Activated naive CD8-positive, alpha-beta T cell treated with anti-CD3 and anti-CD28 coated beads, Interleukin-2, amount 10 ng/mL, durations not matched to agents 7 days and 5 days (primary cell): ENCODE results near the gene KCNS3. TPM values are rescaled to one million over a fixed set of nuclear protein-coding genes. Genes with fewer than 3 reads are reported as not detected.
A peak's percentile ranks its signal among the peaks of the same experiment; 100 is the strongest.

ENCODE experiments used
- ATAC-seq: fragments of 150-1000 bp; cut with Tn5 transposase; one replicate; pipeline ENCODE4 v1.10.0; 2021; ENCODE audit warnings: low read depth, moderate library complexity
- POLR2A ChIA-PET: fragments of 350-600 bp; sonication (Branson Sonifier 250); formaldehyde crosslinking; loops from one replicate; lab custom pipeline; 2021; ENCODE audit warnings: antibody characterized with exemption; lab: Charles Lee
- DNase-seq: peaks from one replicate; pipeline ENCODE4 v3.0.0; 2021
- H3K27ac Mint-ChIP-seq: one replicate; pipeline ENCODE4 v1.8.0; 2022; ENCODE audit warnings: mild to moderate bottlenecking, mixed read lengths
- H3K27me3 Mint-ChIP-seq: one replicate; pipeline ENCODE4 v1.8.0; 2022; ENCODE audit warnings: mild to moderate bottlenecking, moderate library complexity, mixed read lengths
- H3K36me3 Mint-ChIP-seq: one replicate; pipeline ENCODE4 v1.8.0; 2021; ENCODE audit warnings: mild to moderate bottlenecking, mixed read lengths
- H3K4me1 Mint-ChIP-seq: one replicate; pipeline ENCODE4 v1.8.0; 2021; ENCODE audit warnings: mixed read lengths
- H3K4me3 Mint-ChIP-seq: one replicate; pipeline ENCODE4 v1.8.0; 2022; ENCODE audit warnings: mild to moderate bottlenecking, moderate library complexity, mixed read lengths
- H3K9me3 Mint-ChIP-seq: one replicate; pipeline ENCODE4 v1.8.0; 2021; ENCODE audit warnings: mixed read lengths
- total RNA-seq, 2 experiments: library from RNA; stranded (reverse); gene quantifications; one replicate each; pipeline ENCODE4 v1.2.3, GENCODE V29; 2021

Gene KCNS3
- total RNA-seq, 2 experiments from 2014 or later: not detected

- H3K27me3 Mint-ChIP-seq: peaks cover 16% of the 10 kb centered on the region
- no peak overlapping the region for H3K27ac Mint-ChIP-seq
- no peak for DNase-seq
- H3K9me3 Mint-ChIP-seq: no peaks in the 10 kb centered on the region
- no peak for ATAC-seq
- no peaks in the 10 kb centered on the region for H3K4me1 Mint-ChIP-seq
- no peaks in the 10 kb centered on the region for H3K36me3 Mint-ChIP-seq
- POLR2A ChIA-PET: no interaction called here
- H3K4me3 Mint-ChIP-seq: no peak overlapping the region
Measured at GRCh38 chr2:17858064-17858463, 20.4 kb upstream of the KCNS3 start.

GRCh38 chr2:17863539-17863938, 14.9 kb upstream of the KCNS3 start:
- no peaks in the 10 kb centered on the region for H3K4me1 Mint-ChIP-seq

GRCh38 chr2:17864676-17865075, 13.8 kb upstream of the KCNS3 start:
- H3K4me1 Mint-ChIP-seq: no peaks in the 10 kb centered on the region
- peaks cover 10% of the 10 kb centered on the region for H3K27me3 Mint-ChIP-seq
- H3K4me3 Mint-ChIP-seq: no peak overlapping the region
- ATAC-seq (no peak), DNase-seq (no peak)
- H3K27ac Mint-ChIP-seq: no peak overlapping the region
- no peaks in the 10 kb centered on the region for H3K36me3 Mint-ChIP-seq
- no peaks in the 10 kb centered on the region for H3K9me3 Mint-ChIP-seq
- POLR2A ChIA-PET: no interaction called here

More at GRCh38 chr2:17863539-17863938, 14.9 kb upstream of the KCNS3 start:
- peaks cover 8% of the 10 kb centered on the region for H3K27me3 Mint-ChIP-seq
- H3K36me3 Mint-ChIP-seq: no peaks in the 10 kb centered on the region
- no peak overlapping the region for H3K27ac Mint-ChIP-seq
- H3K4me3 Mint-ChIP-seq: no peak overlapping the region
- POLR2A ChIA-PET: no interaction called here
- no peaks in the 10 kb centered on the region for H3K9me3 Mint-ChIP-seq
- DNase-seq (no peak), ATAC-seq (no peak)

GRCh38 chr2:17867133-17867532, 11.3 kb upstream of the KCNS3 start:
- ATAC-seq (no peak), DNase-seq (no peak)
- Mint-ChIP-seq H3K4me1 (no peaks in the 10 kb centered on the region), H3K36me3 (no peaks in the 10 kb centered on the region), H3K9me3 (no peaks in the 10 kb centered on the region), H3K27ac (no peak overlapping the region), H3K27me3 (peaks cover 3% of the 10 kb centered on the region), H3K4me3 (no peak overlapping the region)
- POLR2A ChIA-PET: no interaction called here

GRCh38 chr2:17869128-17869527, 9.3 kb upstream of the KCNS3 start:
- H3K4me3 Mint-ChIP-seq: no peak overlapping the region
- POLR2A ChIA-PET: no interaction called here
- no peaks in the 10 kb centered on the region for H3K9me3 Mint-ChIP-seq
- no peak for ATAC-seq
- DNase-seq: no peak
- H3K27me3 Mint-ChIP-seq: peaks cover 9% of the 10 kb centered on the region
- H3K27ac Mint-ChIP-seq: no peak overlapping the region
- no peaks in the 10 kb centered on the region for H3K4me1 Mint-ChIP-seq
- H3K36me3 Mint-ChIP-seq: no peaks in the 10 kb centered on the region

- no peak overlapping the region for H3K27ac Mint-ChIP-seq
- H3K36me3 Mint-ChIP-seq: no peaks in the 10 kb centered on the region
- H3K4me1 Mint-ChIP-seq: no peaks in the 10 kb centered on the region
- no peaks in the 10 kb centered on the region for H3K9me3 Mint-ChIP-seq
- ATAC-seq: no peak
- H3K27me3 Mint-ChIP-seq: peaks cover 26% of the 10 kb centered on the region
- POLR2A ChIA-PET: no interaction called here
- no peak overlapping the region for H3K4me3 Mint-ChIP-seq
- no peak for DNase-seq
Measured at GRCh38 chr2:17871639-17872038, 6.8 kb upstream of the KCNS3 start.

GRCh38 chr2:17873021-17873420, 5.4 kb upstream of the KCNS3 start:
- no peak for DNase-seq
- no peaks in the 10 kb centered on the region for H3K4me1 Mint-ChIP-seq
- H3K27me3 Mint-ChIP-seq: peaks cover 40% of the 10 kb centered on the region
- H3K4me3 Mint-ChIP-seq: no peak overlapping the region
- POLR2A ChIA-PET: no interaction called here
- no peaks in the 10 kb centered on the region for H3K36me3 Mint-ChIP-seq
- no peaks in the 10 kb centered on the region for H3K9me3 Mint-ChIP-seq
- ATAC-seq: no peak
- H3K27ac Mint-ChIP-seq: no peak overlapping the region

DNA sequence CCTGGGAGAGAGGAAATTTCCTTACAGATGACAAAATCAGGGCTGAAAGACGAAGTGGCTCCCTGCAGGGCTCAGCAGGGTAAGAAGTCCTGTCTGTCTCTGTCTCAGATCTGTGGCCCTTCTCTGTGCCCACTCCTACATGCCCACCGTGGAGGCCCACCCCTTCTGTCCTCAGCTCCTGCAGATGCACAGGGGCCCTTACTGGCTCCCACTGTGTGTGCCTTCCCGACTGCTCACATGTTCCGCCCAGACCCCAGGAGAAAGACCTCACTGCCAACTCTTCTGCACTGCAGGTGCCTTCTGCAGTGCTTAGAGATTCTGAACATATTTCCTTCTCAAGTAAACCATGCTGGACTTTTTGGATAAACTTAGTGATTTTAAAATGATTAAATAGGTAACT, 1.9 kb upstream of the KCNS3 start:
- H3K36me3 Mint-ChIP-seq: no peaks in the 10 kb centered on the region
- POLR2A ChIA-PET: no interaction called here
- peaks cover 68% of the 10 kb centered on the region for H3K27me3 Mint-ChIP-seq
- H3K27ac Mint-ChIP-seq: no peak overlapping the region
- H3K4me3 Mint-ChIP-seq: no peak overlapping the region
- H3K4me1 Mint-ChIP-seq: peaks cover 2% of the 10 kb centered on the region
- H3K9me3 Mint-ChIP-seq: no peaks in the 10 kb centered on the region
- no peak for ATAC-seq
- DNase-seq: no peak

DNA sequence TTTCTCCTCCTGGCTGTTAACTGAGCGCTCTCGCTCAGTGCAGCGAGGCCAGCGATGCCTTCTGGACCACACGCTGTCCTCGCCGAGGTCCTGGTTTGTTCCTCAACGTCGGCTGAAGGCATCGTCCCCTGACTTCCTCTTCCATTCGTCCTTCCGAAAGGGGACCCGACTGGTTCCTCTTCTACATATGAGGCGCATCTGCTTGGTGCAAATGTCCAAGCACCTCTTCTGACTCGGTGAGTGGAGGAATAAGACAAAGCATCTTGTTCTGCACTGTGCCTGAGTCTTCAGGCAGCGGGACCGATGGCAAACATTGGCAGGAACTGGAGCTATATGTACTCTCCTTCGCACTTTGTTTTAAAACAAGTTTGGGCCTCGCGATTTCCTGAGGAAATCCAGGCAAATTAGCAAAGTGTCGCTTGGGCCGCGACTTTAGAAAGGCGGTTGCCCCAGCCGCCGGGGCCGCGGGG, 621 bp upstream of the KCNS3 start:
- H3K4me1 Mint-ChIP-seq: peaks cover 2% of the 10 kb centered on the region
- H3K27ac Mint-ChIP-seq: no peak overlapping the region
- no peaks in the 10 kb centered on the region for H3K9me3 Mint-ChIP-seq
- H3K36me3 Mint-ChIP-seq: no peaks in the 10 kb centered on the region
- DNase-seq (no peak), ATAC-seq (peak; percentile 6)
- peaks cover 76% of the 10 kb centered on the region for H3K27me3 Mint-ChIP-seq
- peak overlapping the region; percentile 73 for H3K4me3 Mint-ChIP-seq
- POLR2A ChIA-PET: no interaction called here

GRCh38 chr2:17879137-17879912, 858 bp downstream of the KCNS3 start:
- POLR2A ChIA-PET: no interaction called here
- H3K27ac Mint-ChIP-seq: no peak overlapping the region
- no peaks in the 10 kb centered on the region for H3K36me3 Mint-ChIP-seq

GRCh38 chr2:17879913-17880274, 1.4 kb downstream of the KCNS3 start:
- no peak for ATAC-seq
- POLR2A ChIA-PET: no interaction called here
- peaks cover 66% of the 10 kb centered on the region for H3K27me3 Mint-ChIP-seq

More at GRCh38 chr2:17879137-17879912, 858 bp downstream of the KCNS3 start:
- Mint-ChIP-seq H3K4me1 (peaks cover 2% of the 10 kb centered on the region), H3K4me3 (peak overlapping the region; percentile 79), H3K27me3 (peaks cover 67% of the 10 kb centered on the region), H3K9me3 (peaks cover 2% of the 10 kb centered on the region)
- ATAC-seq (peak; percentile 22), DNase-seq (peak; percentile 32)

DNA sequence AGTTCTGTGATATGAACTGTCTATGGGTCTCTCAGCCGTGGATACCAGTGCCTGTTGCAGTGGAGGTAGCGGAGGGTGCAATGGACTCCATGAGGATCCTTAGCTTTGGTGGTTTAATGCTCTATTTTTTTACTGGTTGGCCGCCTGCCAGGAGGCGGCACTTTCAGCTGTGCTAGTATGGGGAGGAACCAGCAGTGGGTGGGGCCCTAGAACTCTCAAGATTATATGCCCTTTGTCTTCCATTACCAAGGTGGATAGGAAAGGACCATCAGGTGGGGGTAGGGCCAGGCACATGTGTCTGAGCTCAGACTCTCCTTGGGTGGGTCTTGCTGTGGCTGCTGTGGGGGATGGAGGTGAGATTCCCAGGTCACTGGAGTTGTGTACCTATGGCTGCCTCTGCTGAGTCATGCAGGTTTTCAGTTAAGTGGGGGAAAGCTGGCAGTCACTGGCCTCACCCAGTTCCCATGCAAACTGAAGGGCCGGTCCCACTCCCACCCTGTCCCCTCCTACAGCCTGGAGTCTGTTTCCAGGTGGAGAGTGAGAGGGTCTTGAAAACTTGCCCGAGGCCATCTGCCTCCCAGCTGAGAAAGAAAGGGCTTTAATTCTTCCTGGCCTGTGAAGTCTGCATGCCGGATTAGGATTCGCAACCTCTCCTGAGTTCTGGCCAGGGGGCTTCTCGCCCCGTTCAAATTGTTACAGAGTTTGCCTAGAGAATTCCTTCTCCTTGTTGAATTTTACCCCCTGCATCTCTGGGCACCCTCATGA, 14.5 kb downstream of the KCNS3 start:
- ATAC-seq: no peak

More at GRCh38 chr2:17879913-17880274, 1.4 kb downstream of the KCNS3 start:
- H3K9me3 Mint-ChIP-seq: peaks cover 2% of the 10 kb centered on the region
- no peak for DNase-seq
- no peaks in the 10 kb centered on the region for H3K36me3 Mint-ChIP-seq
- H3K4me3 Mint-ChIP-seq: no peak overlapping the region
- H3K27ac Mint-ChIP-seq: no peak overlapping the region
- H3K4me1 Mint-ChIP-seq: peaks cover 2% of the 10 kb centered on the region

DNA sequence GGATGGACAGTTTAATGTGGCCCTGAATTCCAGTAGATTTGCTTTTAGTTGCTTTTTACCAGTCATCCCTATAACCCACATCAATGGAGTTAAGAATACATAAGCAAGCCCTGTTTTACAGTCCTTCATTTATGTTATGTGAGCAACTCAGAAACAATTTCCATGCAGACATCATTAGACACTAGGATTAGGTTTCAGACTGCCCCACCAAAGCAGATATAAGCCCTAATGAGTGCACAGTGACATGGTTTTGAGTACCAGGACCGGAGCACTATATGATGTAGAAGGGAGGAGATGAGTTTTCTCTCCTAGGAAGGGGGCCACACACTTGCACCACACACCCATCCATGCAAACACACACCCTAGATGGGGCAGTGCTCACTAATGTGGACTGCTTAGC, 15.5 kb downstream of the KCNS3 start:
- POLR2A ChIA-PET: no interaction called here
- H3K36me3 Mint-ChIP-seq: no peaks in the 10 kb centered on the region
- H3K4me1 Mint-ChIP-seq: no peaks in the 10 kb centered on the region
- no peak for DNase-seq
- peaks cover 5% of the 10 kb centered on the region for H3K27me3 Mint-ChIP-seq
- H3K9me3 Mint-ChIP-seq: peaks cover 1% of the 10 kb centered on the region
- H3K4me3 Mint-ChIP-seq: no peak overlapping the region
- H3K27ac Mint-ChIP-seq: no peak overlapping the region
- ATAC-seq: no peak

More for the DNA sequence above, 14.5 kb downstream of the KCNS3 start:
- Mint-ChIP-seq H3K27ac (no peak overlapping the region), H3K4me3 (no peak overlapping the region), H3K27me3 (peaks cover 8% of the 10 kb centered on the region), H3K36me3 (no peaks in the 10 kb centered on the region), H3K4me1 (no peaks in the 10 kb centered on the region), H3K9me3 (peaks cover 1% of the 10 kb centered on the region)
- DNase-seq: no peak
- POLR2A ChIA-PET: no interaction called here

DNA sequence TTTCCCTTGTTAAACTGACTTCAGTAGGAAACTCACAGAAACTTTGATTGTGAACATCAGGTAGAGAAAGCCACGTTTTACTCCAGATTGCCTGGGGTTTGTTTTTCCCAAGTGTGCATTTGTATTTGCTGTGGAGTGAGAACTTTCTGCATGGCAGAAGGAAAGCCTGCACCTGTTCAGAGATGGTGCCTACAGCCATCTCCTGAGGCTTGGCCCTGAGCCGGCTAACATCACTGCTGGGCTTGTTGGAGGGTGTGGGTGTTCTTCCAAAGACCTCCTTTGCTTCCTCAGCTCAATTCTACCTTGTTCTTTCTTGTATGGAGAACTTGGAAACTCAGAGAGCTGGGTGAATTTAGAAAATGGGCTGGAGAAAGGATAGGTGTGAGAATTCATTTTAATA, 16.1 kb downstream of the KCNS3 start:
- H3K27me3 Mint-ChIP-seq: peaks cover 5% of the 10 kb centered on the region

More for the DNA sequence above, 16.1 kb downstream of the KCNS3 start:
- Mint-ChIP-seq H3K4me3 (no peak overlapping the region), H3K4me1 (no peaks in the 10 kb centered on the region), H3K9me3 (peaks cover 1% of the 10 kb centered on the region), H3K36me3 (no peaks in the 10 kb centered on the region), H3K27ac (no peak overlapping the region)
- no peak for ATAC-seq
- DNase-seq: no peak
- POLR2A ChIA-PET: no interaction called here
